Breast epithelium (tissue), 3 donors: ENCODE results near the gene GMDS.

Source experiments
- POLR2A ChIP-seq: fragments of 450-650 bp; IDR thresholded peaks from one replicate; pipeline ENCODE4 v1.6.1; 2016; ENCODE audit warnings: antibody characterized with exemption, mild to moderate bottlenecking, moderate library complexity
- POLR2AphosphoS5 ChIP-seq, 3 donors: sonication (generic); formaldehyde crosslinking; IDR thresholded peaks; one replicate each; pipeline ENCODE4 v1.6.1; 2017; ENCODE audit warnings: antibody characterized with exemption in 3 of 3
- TF ChIP-seq, protein P1 (sequence below), 3 donors: fragments of 450-650 bp; IDR thresholded peaks; one replicate each; pipeline ENCODE4 v1.5.1; 2016 to 2017; ENCODE audit warnings: antibody characterized with exemption in 3 of 3, mild to moderate bottlenecking in 3 of 3, moderate library complexity in 3 of 3

DNA sequence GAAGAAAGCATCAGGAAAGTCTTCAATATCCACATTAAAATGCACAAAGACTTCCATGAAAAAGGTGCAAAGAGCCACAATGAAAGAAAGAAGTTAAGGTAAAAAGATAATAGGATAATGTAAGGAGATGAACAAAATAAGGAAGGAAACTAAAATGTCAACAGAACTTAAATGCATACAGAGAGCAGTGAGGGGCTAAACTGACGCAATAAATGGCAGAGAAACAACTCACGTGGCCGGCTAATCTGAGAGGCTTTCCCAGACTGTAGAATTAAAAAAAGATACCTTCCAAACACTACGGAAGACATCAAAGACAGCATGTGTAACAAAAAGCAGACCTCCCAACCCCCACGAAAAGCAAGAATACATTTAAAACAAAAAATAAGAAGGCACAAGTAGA lies 73.7 kb downstream of the GMDS start:
- TF ChIP-seq, protein P1, sequence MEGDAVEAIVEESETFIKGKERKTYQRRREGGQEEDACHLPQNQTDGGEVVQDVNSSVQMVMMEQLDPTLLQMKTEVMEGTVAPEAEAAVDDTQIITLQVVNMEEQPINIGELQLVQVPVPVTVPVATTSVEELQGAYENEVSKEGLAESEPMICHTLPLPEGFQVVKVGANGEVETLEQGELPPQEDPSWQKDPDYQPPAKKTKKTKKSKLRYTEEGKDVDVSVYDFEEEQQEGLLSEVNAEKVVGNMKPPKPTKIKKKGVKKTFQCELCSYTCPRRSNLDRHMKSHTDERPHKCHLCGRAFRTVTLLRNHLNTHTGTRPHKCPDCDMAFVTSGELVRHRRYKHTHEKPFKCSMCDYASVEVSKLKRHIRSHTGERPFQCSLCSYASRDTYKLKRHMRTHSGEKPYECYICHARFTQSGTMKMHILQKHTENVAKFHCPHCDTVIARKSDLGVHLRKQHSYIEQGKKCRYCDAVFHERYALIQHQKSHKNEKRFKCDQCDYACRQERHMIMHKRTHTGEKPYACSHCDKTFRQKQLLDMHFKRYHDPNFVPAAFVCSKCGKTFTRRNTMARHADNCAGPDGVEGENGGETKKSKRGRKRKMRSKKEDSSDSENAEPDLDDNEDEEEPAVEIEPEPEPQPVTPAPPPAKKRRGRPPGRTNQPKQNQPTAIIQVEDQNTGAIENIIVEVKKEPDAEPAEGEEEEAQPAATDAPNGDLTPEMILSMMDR (IDR thresholded peaks at IDR 0.05): no peak
- no peak for TF ChIP-seq POLR2A
- TF ChIP-seq POLR2AphosphoS5 (IDR thresholded peaks at IDR 0.05): no peak
